Measurements from ENCODE around the gene GRIP1. TPM values are rescaled to one million over a fixed set of nuclear protein-coding genes. Genes with fewer than 3 reads are reported as not detected.

GRIP1 gene
- total RNA-seq, 1 experiment from 2014 or later: 0.23 TPM

DNA sequence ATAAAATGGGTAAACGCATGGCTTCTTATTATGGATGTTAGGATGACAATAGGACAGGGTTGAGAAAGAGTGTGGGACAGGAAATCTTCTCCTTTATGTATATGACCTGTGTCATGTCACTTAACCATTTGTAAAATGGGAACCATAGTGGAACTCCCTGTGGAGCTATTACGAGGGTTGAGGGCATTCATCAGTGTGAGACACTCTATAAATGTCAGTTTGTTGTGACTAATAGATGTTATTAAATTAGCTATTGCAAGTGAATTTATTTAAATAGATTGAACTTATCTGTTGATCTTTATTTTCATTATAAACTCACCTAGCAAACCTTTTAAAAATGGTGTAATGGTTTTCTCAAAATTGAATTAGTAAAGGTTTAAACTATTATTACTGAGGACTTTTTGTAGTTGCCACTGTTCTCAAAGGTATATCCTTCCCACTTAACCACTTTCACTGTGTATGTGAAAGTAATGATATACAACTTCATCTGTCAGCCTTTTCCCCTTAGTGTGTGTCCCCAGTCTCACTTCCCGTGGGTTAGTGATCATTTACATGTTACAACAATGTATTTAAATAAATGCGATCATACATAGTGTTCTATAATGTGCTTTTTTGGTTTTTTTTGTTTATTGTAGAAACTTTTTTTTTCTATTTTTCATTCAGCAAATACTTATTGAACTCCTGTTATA is 359.5 kb downstream of the GRIP1 start:
- H3K4me3 ChIP-seq (ENCODE audit: low read depth, low read length): no peak overlapping the region
- H3K9me3 Mint-ChIP-seq (ENCODE audit: unreplicated experiment): no peaks in the 10 kb centered on the region
- POLR2A ChIA-PET: no interaction called here

GRCh38 chr12:66314278-66314677 is 364.6 kb downstream of the GRIP1 start:
- TF ChIP-seq, protein P1, sequence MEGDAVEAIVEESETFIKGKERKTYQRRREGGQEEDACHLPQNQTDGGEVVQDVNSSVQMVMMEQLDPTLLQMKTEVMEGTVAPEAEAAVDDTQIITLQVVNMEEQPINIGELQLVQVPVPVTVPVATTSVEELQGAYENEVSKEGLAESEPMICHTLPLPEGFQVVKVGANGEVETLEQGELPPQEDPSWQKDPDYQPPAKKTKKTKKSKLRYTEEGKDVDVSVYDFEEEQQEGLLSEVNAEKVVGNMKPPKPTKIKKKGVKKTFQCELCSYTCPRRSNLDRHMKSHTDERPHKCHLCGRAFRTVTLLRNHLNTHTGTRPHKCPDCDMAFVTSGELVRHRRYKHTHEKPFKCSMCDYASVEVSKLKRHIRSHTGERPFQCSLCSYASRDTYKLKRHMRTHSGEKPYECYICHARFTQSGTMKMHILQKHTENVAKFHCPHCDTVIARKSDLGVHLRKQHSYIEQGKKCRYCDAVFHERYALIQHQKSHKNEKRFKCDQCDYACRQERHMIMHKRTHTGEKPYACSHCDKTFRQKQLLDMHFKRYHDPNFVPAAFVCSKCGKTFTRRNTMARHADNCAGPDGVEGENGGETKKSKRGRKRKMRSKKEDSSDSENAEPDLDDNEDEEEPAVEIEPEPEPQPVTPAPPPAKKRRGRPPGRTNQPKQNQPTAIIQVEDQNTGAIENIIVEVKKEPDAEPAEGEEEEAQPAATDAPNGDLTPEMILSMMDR (IDR thresholded peaks at IDR 0.05; ENCODE audit: insufficient read depth in 1 of 2, low read depth in 1 of 2, low read length in 1 of 2, severe bottlenecking in 1 of 2, unreplicated experiment in 1 of 2): no peak
- no peak overlapping the region for H3K4me3 Mint-ChIP-seq (ENCODE audit: unreplicated experiment)
- no peaks in the 10 kb centered on the region for H3K27me3 Mint-ChIP-seq (ENCODE audit: insufficient read depth, unreplicated experiment)
- BruUV-seq (replicated peaks): no TSS peak
- Histone ChIP-seq H3K4me1 (no peaks in the 10 kb centered on the region), H3K4me3 (ENCODE audit: low read depth, low read length) (no peak overlapping the region), H3K9me3 (no peaks in the 10 kb centered on the region), H3K27me3 (replicated peaks; ENCODE audit: control insufficient read depth, insufficient read depth, low read length) (no peaks in the 10 kb centered on the region), H3K36me3 (ENCODE audit: control insufficient read depth, insufficient read depth, low read length) (no peaks in the 10 kb centered on the region)
- H3K9me3 Mint-ChIP-seq (ENCODE audit: unreplicated experiment): no peaks in the 10 kb centered on the region
- intact Hi-C loops (cut with micrococcal nuclease; ENCODE audit: unreplicated experiment): no loop called here
- H3K27ac Mint-ChIP-seq (ENCODE audit: unreplicated experiment): no peak overlapping the region
- DNase-seq: no peak
- POLR2A ChIA-PET: no interaction called here
- no peaks in the 10 kb centered on the region for H3K36me3 Mint-ChIP-seq (ENCODE audit: insufficient read depth, unreplicated experiment)
- H3K4me1 Mint-ChIP-seq (ENCODE audit: low read depth, unreplicated experiment): no peaks in the 10 kb centered on the region
- CTCF ChIA-PET: no interaction called here

More for the DNA sequence above, 359.5 kb downstream of the GRIP1 start:
- Mint-ChIP-seq H3K27me3 (ENCODE audit: insufficient read depth, unreplicated experiment) (no peaks in the 10 kb centered on the region), H3K27ac (ENCODE audit: unreplicated experiment) (no peak overlapping the region), H3K36me3 (ENCODE audit: insufficient read depth, unreplicated experiment) (no peaks in the 10 kb centered on the region), H3K4me1 (ENCODE audit: low read depth, unreplicated experiment) (no peaks in the 10 kb centered on the region), H3K4me3 (ENCODE audit: unreplicated experiment) (no peak overlapping the region)
- TF ChIP-seq, protein P1 (IDR thresholded peaks at IDR 0.05; ENCODE audit: insufficient read depth in 1 of 2, low read depth in 1 of 2, low read length in 1 of 2, severe bottlenecking in 1 of 2, unreplicated experiment in 1 of 2): no peak
- CTCF ChIA-PET: no interaction called here
- Histone ChIP-seq H3K4me1 (no peaks in the 10 kb centered on the region), H3K36me3 (ENCODE audit: control insufficient read depth, insufficient read depth, low read length) (no peaks in the 10 kb centered on the region), H3K27me3 (replicated peaks; ENCODE audit: control insufficient read depth, insufficient read depth, low read length) (no peaks in the 10 kb centered on the region), H3K9me3 (no peaks in the 10 kb centered on the region)
- no peak for DNase-seq
- BruUV-seq (replicated peaks): no TSS peak
- intact Hi-C loops (cut with micrococcal nuclease; ENCODE audit: unreplicated experiment): no loop called here

DNA sequence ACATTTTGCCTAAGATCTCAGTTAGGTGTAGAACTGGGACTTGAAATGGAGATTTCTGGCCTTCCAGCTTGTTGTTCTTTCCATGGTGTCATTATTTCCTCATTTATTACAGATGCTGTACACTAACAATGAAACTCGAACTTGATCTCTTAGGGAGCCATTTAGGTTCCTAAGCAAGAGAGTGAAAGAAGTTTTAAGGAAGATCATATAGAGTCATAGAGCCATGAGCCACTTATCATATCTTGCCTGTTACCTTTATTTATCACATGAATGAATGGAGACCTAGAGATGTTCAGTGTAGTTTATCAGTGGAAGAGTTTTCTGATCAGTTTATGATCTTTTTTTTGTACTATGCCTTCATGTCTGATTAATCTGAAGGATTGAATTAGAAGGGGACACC is 366.7 kb downstream of the GRIP1 start:
- no peak overlapping the region for H3K4me3 ChIP-seq (ENCODE audit: low read depth, low read length)
- POLR2A ChIA-PET: no interaction called here

More for the DNA sequence above, 366.7 kb downstream of the GRIP1 start:
- H3K36me3 Mint-ChIP-seq (ENCODE audit: insufficient read depth, unreplicated experiment): no peaks in the 10 kb centered on the region
- CTCF ChIA-PET: no interaction called here
- H3K27ac Mint-ChIP-seq (ENCODE audit: unreplicated experiment): no peak overlapping the region
- no peak for DNase-seq
- Histone ChIP-seq H3K9me3 (no peaks in the 10 kb centered on the region), H3K4me1 (no peaks in the 10 kb centered on the region), H3K27me3 (replicated peaks; ENCODE audit: control insufficient read depth, insufficient read depth, low read length) (no peaks in the 10 kb centered on the region), H3K36me3 (ENCODE audit: control insufficient read depth, insufficient read depth, low read length) (no peaks in the 10 kb centered on the region)
- BruUV-seq (replicated peaks): no TSS peak
- no peaks in the 10 kb centered on the region for H3K27me3 Mint-ChIP-seq (ENCODE audit: insufficient read depth, unreplicated experiment)
- H3K4me1 Mint-ChIP-seq (ENCODE audit: low read depth, unreplicated experiment): no peaks in the 10 kb centered on the region
- TF ChIP-seq, protein P1 (IDR thresholded peaks at IDR 0.05; ENCODE audit: insufficient read depth in 1 of 2, low read depth in 1 of 2, low read length in 1 of 2, severe bottlenecking in 1 of 2, unreplicated experiment in 1 of 2): no peak
- no peaks in the 10 kb centered on the region for H3K9me3 Mint-ChIP-seq (ENCODE audit: unreplicated experiment)
- no peak overlapping the region for H3K4me3 Mint-ChIP-seq (ENCODE audit: unreplicated experiment)
- intact Hi-C loops (cut with micrococcal nuclease; ENCODE audit: unreplicated experiment): no loop called here
